Fibroblast of mammary gland (primary cell): ENCODE data around the gene LRBA.
A peak's percentile ranks its signal among the peaks of the same experiment; 100 is the strongest.

ENCODE experiments used
- DNase-seq: peaks from one replicate; pipeline ENCODE4 v3.0.0-alpha.2; 2010; ENCODE audit warnings: low read depth
- H3K4me3 ChIP-seq: 2 replicates; pipeline ENCODE4 v1.5.1; 2011; ENCODE audit warnings: low read depth, mild to moderate bottlenecking, low read length, moderate library complexity; ENCODE audit not compliant: control insufficient read depth
- CTCF ChIP-seq: conservative IDR thresholded peaks from 2 replicates; pipeline ENCODE4 v1.5.1; 2011; ENCODE audit warnings: low read depth, low read length, inconsistent platforms; ENCODE audit not compliant: control insufficient read depth, insufficient read depth

LRBA gene

GRCh38 chr4:151021637-151022334 is 6.7 kb upstream of the LRBA start:
- no peak for TF ChIP-seq CTCF
- no peak for DNase-seq
- no peak overlapping the region for H3K4me3 ChIP-seq

DNA sequence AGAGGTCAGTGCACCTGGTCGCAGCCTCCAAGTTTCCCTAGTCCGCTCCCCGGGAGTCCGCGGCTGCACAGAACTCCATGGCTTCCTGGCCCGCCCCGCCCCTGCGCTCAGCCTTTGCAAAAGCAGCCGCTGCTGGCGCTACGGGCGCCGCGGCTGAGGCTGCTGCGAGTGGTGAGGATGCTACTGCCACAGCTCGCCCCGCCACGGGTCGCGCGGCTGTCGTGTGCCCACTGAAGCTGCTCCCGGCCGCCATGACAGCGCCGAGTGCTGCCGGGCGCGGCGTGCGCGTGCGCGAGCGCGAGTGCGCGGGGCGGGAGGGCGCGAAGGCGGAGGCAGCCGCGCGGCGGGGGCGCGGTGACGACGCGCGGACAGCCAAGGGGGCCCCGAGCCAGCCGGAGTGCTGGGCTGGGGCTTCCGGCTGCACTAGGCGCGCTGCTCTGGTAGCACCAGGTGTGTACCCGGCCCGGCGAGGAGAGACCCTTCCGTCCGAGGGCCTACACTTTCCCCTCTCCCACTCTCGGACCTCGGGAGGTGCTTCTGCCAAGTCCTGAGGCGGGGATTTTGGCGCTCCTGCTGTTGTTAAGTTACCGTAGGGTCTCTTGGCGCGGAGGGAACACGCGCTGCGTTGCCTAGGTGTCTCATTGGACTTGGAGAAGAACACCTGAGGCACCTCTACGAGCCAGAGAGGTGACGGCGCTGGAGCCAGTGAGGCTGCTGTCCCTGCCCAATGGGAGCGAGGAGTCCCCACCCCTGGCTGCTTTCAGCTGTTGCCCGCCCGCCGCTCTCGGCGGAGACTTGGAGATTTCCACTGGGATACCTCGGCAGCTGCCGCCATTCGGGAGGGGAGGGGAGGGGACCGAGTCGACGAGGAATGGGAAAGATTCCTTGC is 619 bp upstream of the LRBA start:
- peak overlapping the region; percentile 78 for H3K4me3 ChIP-seq
- peak; percentile 31 for DNase-seq
- TF ChIP-seq CTCF = no peak

GRCh38 chr4:151013944-151014343 is 1.1 kb downstream of the LRBA start:
- peak overlapping the region; percentile 78 for H3K4me3 ChIP-seq
- no peak for DNase-seq
- no peak for TF ChIP-seq CTCF

DNA sequence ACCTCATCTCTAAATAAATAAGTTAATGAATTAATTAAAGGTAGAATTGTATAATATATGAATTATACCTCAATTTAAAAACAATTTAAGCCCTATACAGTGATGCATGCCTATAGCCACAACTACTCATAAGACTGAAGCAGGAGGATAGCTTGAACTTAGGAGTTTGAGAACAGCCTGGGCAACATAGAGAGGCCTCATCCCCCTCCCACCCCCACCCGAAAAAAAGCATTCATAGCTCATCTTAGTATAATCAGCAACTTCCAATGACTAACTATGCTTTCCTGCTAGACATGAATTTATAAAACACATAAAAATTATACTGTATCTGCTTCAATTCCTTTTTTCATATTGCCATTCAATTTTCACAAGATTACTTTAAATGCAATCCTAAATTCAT is 1.6 kb downstream of the LRBA start:
- no peak for TF ChIP-seq CTCF
- DNase-seq = no peak
- no peak overlapping the region for H3K4me3 ChIP-seq

- H3K4me3 ChIP-seq = no peak overlapping the region
- no peak for TF ChIP-seq CTCF
- DNase-seq = no peak
Measured at GRCh38 chr4:151012820-151013219, 2.3 kb downstream of the LRBA start.

DNA sequence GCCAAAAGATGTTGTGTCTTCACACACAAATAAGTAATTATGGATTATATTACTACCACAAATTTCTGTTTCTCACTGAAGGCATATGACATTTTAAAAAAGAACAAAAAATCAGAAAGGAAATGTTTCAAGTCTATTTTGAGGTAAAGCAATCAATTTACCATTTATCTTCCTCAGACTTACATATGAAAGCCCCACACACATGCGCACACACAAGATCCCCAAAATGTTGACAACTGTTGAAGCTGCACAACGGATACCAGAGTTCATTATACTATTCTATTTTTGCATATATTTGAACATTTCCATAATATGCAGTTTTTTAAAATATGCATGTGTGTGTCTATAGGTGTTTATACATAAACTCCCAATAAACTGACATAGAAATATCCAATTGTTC is 2.7 kb downstream of the LRBA start:
- TF ChIP-seq CTCF = no peak
- H3K4me3 ChIP-seq = no peak overlapping the region
- no peak for DNase-seq
